Eye (tissue), 1 donor: ENCODE data around the gene PLPP7.

Experiments
- DNase-seq: peaks from one replicate; pipeline ENCODE4 v3.0.0-alpha.2; 2015

PLPP7 gene

DNA sequence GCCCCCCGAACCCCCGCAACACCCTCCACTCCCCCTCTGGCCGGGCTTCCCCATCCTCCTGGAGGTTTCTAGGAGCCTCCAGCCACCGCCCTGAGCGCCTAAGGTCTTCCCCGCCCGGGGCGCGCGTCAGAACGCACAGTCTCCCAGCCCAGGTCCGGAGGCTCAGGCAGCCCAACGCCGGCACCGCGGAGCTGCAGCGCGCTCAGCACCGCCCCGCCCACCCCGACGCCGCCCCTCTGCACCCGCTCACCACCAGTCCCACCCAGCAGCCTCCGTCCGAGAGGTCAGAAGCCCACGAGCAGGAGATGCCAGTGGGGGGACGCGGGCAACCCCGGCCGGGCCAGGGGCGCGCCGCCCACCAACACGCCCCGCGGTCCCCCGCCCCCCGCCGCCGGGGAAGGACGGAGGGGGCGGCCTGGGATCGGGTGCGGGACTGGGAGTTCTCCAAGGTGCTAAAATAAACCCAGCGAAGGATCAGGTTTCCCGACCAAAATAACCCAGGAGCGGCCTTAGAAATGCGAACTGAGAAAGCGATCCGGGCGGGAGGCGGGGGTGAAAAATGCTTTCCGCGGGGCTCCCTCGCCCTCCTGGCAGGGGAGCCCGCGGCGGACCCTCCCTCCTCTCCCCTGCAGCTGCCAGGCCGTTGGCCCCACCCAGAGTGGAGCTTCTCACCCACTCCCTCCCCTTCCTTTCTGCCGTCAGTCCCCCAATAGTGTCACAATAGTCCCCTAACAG is 6.7 kb upstream of the PLPP7 start:
- peak; percentile 79 for DNase-seq

- DNase-seq: no peak
Measured at GRCh38 chr9:131284856-131285255, 4.7 kb upstream of the PLPP7 start.

GRCh38 chr9:131287359-131287758 is 2.2 kb upstream of the PLPP7 start:
- DNase-seq: no peak

GRCh38 chr9:131288217-131288616 is 1.3 kb upstream of the PLPP7 start:
- no peak for DNase-seq

- DNase-seq: no peak
Measured at GRCh38 chr9:131290036-131290766, 678 bp downstream of the PLPP7 start.

- DNase-seq: no peak
Measured at GRCh38 chr9:131290767-131291370, 1.3 kb downstream of the PLPP7 start.

DNA sequence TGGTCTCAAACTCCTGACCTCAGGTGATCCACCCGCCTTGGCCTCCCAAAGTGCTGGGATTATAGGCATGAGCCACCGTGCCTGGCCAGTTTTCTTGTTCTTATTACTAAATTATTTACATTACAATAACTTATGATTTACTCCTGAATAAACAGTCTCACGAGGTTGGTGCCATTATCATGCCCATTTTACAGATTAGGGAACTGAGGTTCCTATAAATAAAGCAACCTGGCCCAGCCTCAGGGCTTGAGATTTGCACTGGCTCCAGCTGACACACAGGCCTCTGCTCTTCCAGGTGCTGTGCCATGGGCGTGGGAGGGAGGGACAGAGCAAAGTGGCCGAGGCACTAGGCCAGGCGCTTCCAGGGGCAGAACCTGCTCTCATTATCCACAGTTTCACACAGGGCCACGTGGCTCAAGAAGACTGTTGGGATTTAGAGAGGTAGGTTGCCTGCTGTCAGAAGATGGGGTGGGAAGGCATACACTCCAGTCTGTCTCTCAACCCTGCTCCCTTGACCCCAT is 2.3 kb downstream of the PLPP7 start:
- DNase-seq: no peak

DNA sequence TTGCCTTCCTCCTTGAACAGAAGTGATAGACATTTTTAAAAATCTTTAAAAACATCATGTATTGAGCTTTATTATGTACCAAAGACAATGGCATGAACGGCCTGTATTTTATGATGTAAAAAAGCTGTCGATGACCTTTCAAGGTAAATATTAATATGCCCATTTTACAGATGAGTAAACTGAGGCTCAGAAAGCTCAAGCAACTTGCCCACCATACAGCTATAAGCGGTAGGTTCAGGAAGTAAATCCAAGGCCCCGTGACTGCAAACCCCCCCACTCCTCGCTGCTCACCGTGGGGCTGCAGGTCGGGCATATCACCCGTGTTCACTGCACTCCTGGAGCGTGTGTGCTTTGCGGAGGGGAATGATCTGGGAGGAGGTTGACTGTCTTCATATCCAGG is 3.4 kb downstream of the PLPP7 start:
- no peak for DNase-seq

DNA sequence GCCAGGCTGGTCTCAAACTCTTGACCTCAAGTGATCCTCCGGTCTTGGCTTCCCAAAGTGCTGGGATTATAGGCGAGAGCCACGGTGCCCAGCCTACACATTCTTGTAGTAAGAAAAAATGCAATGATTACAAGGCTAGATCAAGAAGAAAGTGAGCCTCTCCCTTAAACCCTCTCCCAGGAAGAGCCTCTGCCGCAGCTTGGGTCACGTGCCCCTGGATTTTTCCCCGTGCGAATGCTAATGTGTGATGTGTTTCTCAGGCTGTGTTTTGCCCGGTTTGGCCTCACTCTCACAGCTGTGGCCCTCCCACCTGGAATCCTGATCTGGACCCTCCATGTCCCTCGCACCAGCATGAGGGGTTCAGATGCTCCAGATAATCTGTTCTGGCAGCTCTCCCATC is 6.9 kb downstream of the PLPP7 start:
- DNase-seq: no peak

GRCh38 chr9:131296906-131297500 is 7.5 kb downstream of the PLPP7 start:
- DNase-seq: no peak

GRCh38 chr9:131297903-131298302 is 8.4 kb downstream of the PLPP7 start:
- no peak for DNase-seq

GRCh38 chr9:131298341-131298740 is 8.8 kb downstream of the PLPP7 start:
- DNase-seq: no peak

DNA sequence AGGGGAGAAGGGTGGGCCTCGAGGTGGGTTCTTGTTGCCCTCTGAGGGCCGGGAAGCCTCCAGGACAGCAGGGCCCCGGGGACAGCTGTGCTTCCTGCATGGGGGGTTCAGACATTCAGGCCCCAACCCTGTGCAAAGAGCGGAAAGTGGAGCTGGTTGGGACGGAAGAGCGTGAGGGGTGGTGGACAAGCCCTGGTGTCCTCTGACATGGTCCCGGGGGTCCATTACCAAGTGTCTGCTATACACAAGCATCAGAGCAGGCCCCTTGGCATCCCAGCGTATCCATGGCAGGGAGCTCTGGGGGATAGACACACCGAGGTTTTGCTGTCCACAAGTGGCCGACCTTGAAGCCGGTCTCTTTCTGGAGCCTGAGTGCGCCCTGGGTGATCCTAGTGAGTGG is 9.3 kb downstream of the PLPP7 start:
- no peak for DNase-seq

DNA sequence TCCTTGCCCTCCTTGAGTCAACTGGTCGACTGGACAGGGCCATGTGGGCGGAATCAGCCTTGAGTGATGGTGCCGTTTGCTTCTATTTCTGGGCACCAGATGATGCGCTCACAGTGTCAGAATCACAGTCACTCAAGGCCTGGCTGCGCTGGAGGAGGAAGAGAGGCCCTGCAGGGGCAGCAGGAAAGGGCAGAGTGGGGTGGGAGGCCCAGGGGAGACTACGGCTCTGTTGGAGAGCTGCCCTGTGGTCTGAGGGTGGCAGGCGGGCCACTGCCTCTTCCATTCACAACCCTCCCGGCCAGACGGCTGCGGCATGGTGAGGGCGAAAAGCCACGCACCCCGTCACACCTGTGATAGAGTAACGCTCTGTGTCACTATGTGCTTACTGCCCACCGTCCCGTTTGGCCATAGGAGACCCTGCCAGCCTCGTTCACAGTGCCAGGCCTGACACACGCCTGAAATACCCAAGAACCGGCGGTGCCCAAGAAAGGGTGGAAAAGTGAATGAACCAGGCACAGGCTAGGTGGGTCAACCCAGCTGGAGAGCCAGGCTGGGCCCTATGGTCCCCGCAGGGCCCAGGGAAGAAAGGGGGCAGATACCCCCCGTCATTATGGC is 9.9 kb downstream of the PLPP7 start:
- no peak for DNase-seq

GRCh38 chr9:131299961-131300347 is 10.4 kb downstream of the PLPP7 start:
- DNase-seq: no peak

GRCh38 chr9:131300444-131300843 is 10.9 kb downstream of the PLPP7 start:
- no peak for DNase-seq

DNA sequence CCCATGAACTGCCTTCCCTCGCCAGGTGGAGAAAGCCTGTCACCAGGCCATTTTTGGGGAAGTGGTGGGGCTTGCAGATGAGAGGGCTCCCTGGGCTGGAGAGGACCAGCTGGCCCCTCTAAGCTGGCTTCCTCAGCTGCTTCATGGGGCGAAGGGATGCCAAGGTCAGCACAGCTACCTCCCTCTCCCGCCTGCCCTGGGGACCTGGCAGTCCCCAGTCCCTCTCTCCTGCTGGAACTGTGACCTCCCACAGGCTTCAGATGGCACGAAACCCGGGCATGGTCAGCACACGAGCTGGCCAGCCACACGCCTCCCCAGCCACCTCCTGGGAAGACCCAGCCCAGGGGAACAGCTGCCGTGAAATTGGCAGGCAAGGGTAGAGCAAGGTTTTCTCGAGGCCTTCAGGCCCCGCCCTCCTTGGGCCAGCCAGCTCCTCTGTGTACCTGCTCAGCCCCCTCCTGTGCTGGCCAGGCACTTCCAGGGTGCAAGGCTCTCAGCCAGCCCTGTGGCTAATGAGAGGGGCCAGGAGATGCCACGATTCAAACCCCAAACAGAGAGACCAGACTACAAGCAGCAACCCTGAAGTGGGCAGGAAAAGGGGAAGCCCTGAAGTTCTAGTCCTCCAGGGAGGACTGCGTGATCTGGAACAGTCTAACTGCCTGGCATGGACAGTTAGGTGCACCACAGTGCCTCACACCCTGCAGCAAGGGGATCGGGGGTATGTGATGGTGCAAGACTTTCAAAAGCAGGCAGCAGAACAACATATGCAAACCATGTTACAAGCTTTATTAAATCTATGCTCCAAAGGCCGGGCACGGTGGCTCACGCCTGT is 12.9 kb downstream of the PLPP7 start:
- no peak for DNase-seq

GRCh38 chr9:131303381-131304321 is 14.1 kb downstream of the PLPP7 start:
- DNase-seq: no peak

- DNase-seq: no peak
Measured at GRCh38 chr9:131304676-131305355, 15.3 kb downstream of the PLPP7 start.

DNA sequence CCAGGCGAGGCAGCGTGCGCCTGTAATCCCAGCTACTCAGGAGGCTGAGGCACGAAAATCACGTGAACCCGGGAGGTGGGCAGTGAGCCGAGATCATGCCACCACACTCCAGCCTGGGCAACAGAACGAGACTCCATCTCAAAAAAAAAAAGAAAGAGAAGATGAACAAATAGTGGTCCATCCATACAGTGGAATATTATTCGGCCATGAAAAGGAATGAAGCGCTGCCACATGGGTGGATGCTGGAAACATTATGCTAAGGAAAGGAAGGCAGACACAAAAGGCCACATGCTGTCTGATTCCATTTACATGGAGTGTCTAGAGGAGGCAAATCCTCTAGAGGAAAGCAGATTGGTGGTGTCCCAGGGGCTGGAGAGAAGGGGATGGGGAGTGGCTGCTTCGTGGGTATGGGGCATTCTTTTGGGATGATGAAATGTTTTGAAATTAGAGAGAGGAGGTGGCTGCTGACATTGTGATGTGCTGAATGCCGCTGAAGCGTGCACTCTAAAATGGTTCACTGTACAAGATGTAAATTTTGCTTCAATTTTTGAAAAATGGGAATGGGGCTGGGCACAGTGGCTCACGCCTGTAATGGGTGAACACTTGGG is 17.0 kb downstream of the PLPP7 start:
- DNase-seq: no peak
